K562 (cell line): ENCODE measurements around the gene ANO10.

Experiments
- GTF2B ChIP-seq: IDR thresholded peaks from 2 replicates; pipeline ENCODE4 v1.6.1; 2011; ENCODE audit not compliant: insufficient read length; ENCODE audit errors: extremely low read depth
- POLR2A ChIP-seq: fragments of 450-650 bp; conservative IDR thresholded peaks from 2 replicates; pipeline ENCODE4 v1.6.1; 2016
- ZFPM2 ChIP-seq: fragments of 250-450 bp; sonication (Bioruptor Pico); IDR thresholded peaks from 2 replicates; pipeline ENCODE4 v1.5.1; 2022; ENCODE audit warnings: mild to moderate bottlenecking

- TF ChIP-seq GTF2B = no peak
- TF ChIP-seq ZFPM2 (CRISPR knock-in tag) = no peak
- no peak for TF ChIP-seq POLR2A
Observed at GRCh38 chr3:43327582-43327979, 294.2 kb downstream of the ANO10 start.
